H1 (cell line): ENCODE measurements around the gene GP9. TPM values are rescaled to one million over a fixed set of nuclear protein-coding genes. Genes with fewer than 3 reads are reported as not detected.

Source experiments
- CTCF ChIA-PET: fragments of 300-600 bp; sonication (Branson Sonifier 250); formaldehyde crosslinking; loops from one replicate; lab custom pipeline; 2021; ENCODE audit not compliant: partially characterized antibody; lab: Charles Lee
- POLR2A ChIA-PET: fragments of 300-600 bp; sonication (Branson Sonifier 250); formaldehyde crosslinking; loops from one replicate; lab custom pipeline; 2021; ENCODE audit warnings: inconsistent platforms; ENCODE audit not compliant: partially characterized antibody; lab: Charles Lee
- DNase-seq, 2 experiments: peaks; one replicate each; pipeline versions ENCODE4 v3.0.0 to v3.0.0-alpha.2; 2010 to 2022; ENCODE audit warnings: low spot score in 2 of 2, low read depth in 1 of 2, mixed read lengths in 1 of 2
- FAIRE-seq: peaks from 2 replicates; lab custom pipeline; 2011; peaks lifted over from hg19 to GRCh38; lab: Jason Lieb, UNC
- H2AFZ ChIP-seq: 2 replicates; pipeline ENCODE4 v1.8.1; 2012; ENCODE audit warnings: low read length, inconsistent platforms
- H2AK5ac ChIP-seq: 2 replicates; pipeline ENCODE4 v1.6.1; 2013; ENCODE audit warnings: low read depth, low read length
- H2BK120ac ChIP-seq: replicated peaks from 2 replicates; pipeline ENCODE3; 2013; ENCODE audit warnings: low read depth, low read length, inconsistent platforms
- H2BK12ac ChIP-seq: 2 replicates; pipeline ENCODE4 v1.6.1; 2013; ENCODE audit warnings: low read depth, low read length
- H2BK15ac ChIP-seq: 2 replicates; pipeline ENCODE4 v1.6.1; 2013; ENCODE audit warnings: low read length
- H2BK20ac ChIP-seq: 2 replicates; pipeline ENCODE4 v1.6.1; 2013; ENCODE audit warnings: low read length
- H2BK5ac ChIP-seq: 2 replicates; pipeline ENCODE4 v1.6.1; 2013; ENCODE audit warnings: low read depth, low read length
- H3K14ac ChIP-seq: 2 replicates; pipeline ENCODE4 v1.6.1; 2013; ENCODE audit warnings: inconsistent platforms; ENCODE audit not compliant: insufficient read length
- H3K18ac ChIP-seq: 2 replicates; pipeline ENCODE4 v1.6.1; 2013; ENCODE audit warnings: low read length; ENCODE audit errors: extremely low read depth
- H3K23ac ChIP-seq: 2 replicates; pipeline ENCODE4 v1.6.1; 2013; ENCODE audit warnings: inconsistent platforms; ENCODE audit not compliant: insufficient read length
- H3K23me2 ChIP-seq: 2 replicates; pipeline ENCODE4 v1.6.1; 2013; ENCODE audit warnings: low read depth, low read length
- H3K27ac ChIP-seq: 2 replicates; pipeline ENCODE4 v1.6.1; 2011; ENCODE audit warnings: low read depth, low read length, inconsistent platforms
- H3K27me3 ChIP-seq, 4 experiments: replicated peaks in 1 of 4; 1 replicate in 1 of 4; 2 replicates in 3 of 4; pipeline versions ENCODE4 v1.6.1 to v1.8.1; 2011 to 2013; ENCODE audit warnings: low read length in 3 of 4, mild to moderate bottlenecking in 3 of 4, inconsistent platforms in 2 of 4, mixed read lengths in 2 of 4, moderate library complexity in 1 of 4; ENCODE audit not compliant: control insufficient read depth in 3 of 4, insufficient read depth in 3 of 4; ENCODE audit errors: extremely low read depth in 1 of 4
- H3K36me3 ChIP-seq, 4 experiments: 2 replicates each; pipeline versions ENCODE4 v1.6.1 to v1.8.1; 2011 to 2013; ENCODE audit warnings: mild to moderate bottlenecking in 4 of 4, low read length in 3 of 4, moderate library complexity in 2 of 4, control low read depth in 1 of 4, inconsistent platforms in 1 of 4; ENCODE audit not compliant: insufficient read depth in 4 of 4, control insufficient read depth in 2 of 4
- H3K4ac ChIP-seq: replicated peaks from 2 replicates; pipeline ENCODE3; 2013; ENCODE audit warnings: low read length, low read depth, mixed read lengths, inconsistent platforms; ENCODE audit not compliant: insufficient read length
- H3K4me1 ChIP-seq, 4 experiments: replicated peaks in 1 of 4; 1 replicate in 1 of 4; 2 replicates in 3 of 4; pipeline versions ENCODE4 v1.6.1 to v1.8.1; 2011 to 2013; ENCODE audit warnings: low read length in 3 of 4, inconsistent platforms in 2 of 4, mixed read lengths in 1 of 4; ENCODE audit not compliant: insufficient read depth in 4 of 4, control insufficient read depth in 3 of 4
- H3K4me2 ChIP-seq, 2 experiments: 2 replicates each; pipeline versions ENCODE4 v1.6.1 to v1.8.1; 2011 to 2013; ENCODE audit warnings: low read depth in 2 of 2, low read length in 2 of 2, control low read depth in 1 of 2, inconsistent platforms in 1 of 2, mild to moderate bottlenecking in 1 of 2; ENCODE audit not compliant: insufficient read depth in 1 of 2
- H3K4me3 ChIP-seq, 4 experiments: fragments of 200-600, 300-600 bp in 1 of 4; sonication (generic), shearing (Covaris generic), sonication (Bioruptor Twin) in 1 of 4; 2 replicates each; pipeline versions ENCODE4 v1.5.1 to v1.8.1; 2011 to 2016; ENCODE audit warnings: low read length in 4 of 4, low read depth in 3 of 4, control low read depth in 2 of 4, inconsistent platforms in 2 of 4, mild to moderate bottlenecking in 2 of 4, mixed read lengths in 1 of 4, moderate library complexity in 1 of 4; ENCODE audit not compliant: insufficient read depth in 2 of 4; ENCODE audit errors: extremely low read depth in 1 of 4
- H3K56ac ChIP-seq: replicated peaks from 2 replicates; pipeline ENCODE3; 2013; ENCODE audit warnings: low read depth, mild to moderate bottlenecking, mixed read lengths, low read length, inconsistent platforms; ENCODE audit not compliant: insufficient read length
- H3K79me1 ChIP-seq: 2 replicates; pipeline ENCODE4 v1.6.1; 2013; ENCODE audit warnings: low read depth, low read length, control low read depth
- H3K79me2 ChIP-seq, 2 experiments: 2 replicates each; pipeline versions ENCODE4 v1.6.1 to v1.8.1; 2012 to 2013; ENCODE audit warnings: low read length in 2 of 2, mild to moderate bottlenecking in 2 of 2, inconsistent platforms in 1 of 2; ENCODE audit not compliant: insufficient read depth in 2 of 2, control insufficient read depth in 1 of 2
- H3K9ac ChIP-seq, 4 experiments: replicated peaks in 1 of 4; 1 replicate in 1 of 4; 2 replicates in 3 of 4; pipeline versions ENCODE4 v1.6.1 to v1.8.1; 2011 to 2013; ENCODE audit warnings: low read depth in 3 of 4, low read length in 3 of 4, control low read depth in 2 of 4, mild to moderate bottlenecking in 2 of 4, moderate library complexity in 2 of 4, inconsistent platforms in 1 of 4; ENCODE audit errors: extremely low read depth in 1 of 4
- H3K9me3 ChIP-seq, 2 experiments: 2 replicates each; pipeline versions ENCODE4 v1.6.1 to v1.8.1; 2012 to 2013; ENCODE audit warnings: mild to moderate bottlenecking in 2 of 2, moderate library complexity in 2 of 2, control low read depth in 1 of 2, inconsistent platforms in 1 of 2, low read depth in 1 of 2, low read length in 1 of 2, mixed read lengths in 1 of 2; ENCODE audit not compliant: insufficient read depth in 2 of 2
- H4K20me1 ChIP-seq, 2 experiments: replicated peaks in 1 of 2; 2 replicates each; pipeline versions ENCODE3 to v1.8.1; 2011 to 2013; ENCODE audit warnings: inconsistent platforms in 2 of 2, low read length in 2 of 2, mild to moderate bottlenecking in 1 of 2; ENCODE audit not compliant: insufficient read depth in 2 of 2, control insufficient read depth in 1 of 2
- H4K5ac ChIP-seq: 2 replicates; pipeline ENCODE4 v1.6.1; 2013; ENCODE audit warnings: low read length, low read depth, mixed read lengths, inconsistent platforms; ENCODE audit not compliant: insufficient read length
- H4K8ac ChIP-seq: 2 replicates; pipeline ENCODE4 v1.8.0; 2013; ENCODE audit warnings: mild to moderate bottlenecking, moderate library complexity, low read length, inconsistent platforms; ENCODE audit not compliant: insufficient read depth; ENCODE audit errors: extremely low read depth
- H4K91ac ChIP-seq: replicated peaks from 2 replicates; pipeline ENCODE3; 2013; ENCODE audit warnings: low read length, mixed read lengths, inconsistent platforms; ENCODE audit not compliant: insufficient read length
- CHD2 ChIP-seq: IDR thresholded peaks from 2 replicates; pipeline ENCODE4 v1.6.1; 2012; ENCODE audit warnings: low read length, improper control_type of control experiment
- CTCF ChIP-seq, 3 experiments: IDR thresholded peaks; 1 replicate in 2 of 3; 2 replicates in 1 of 3; pipeline versions ENCODE4 v1.5.1 to v1.6.1; 2011; ENCODE audit warnings: low read length in 3 of 3, mild to moderate bottlenecking in 3 of 3, inconsistent platforms in 2 of 3, low read depth in 1 of 3, moderate library complexity in 1 of 3; ENCODE audit not compliant: insufficient read depth in 1 of 3; ENCODE audit errors: control extremely low read depth in 1 of 3
- GABPA ChIP-seq: IDR thresholded peaks from 2 replicates; pipeline ENCODE4 v1.6.1; 2011; ENCODE audit warnings: mild to moderate bottlenecking, low read length, moderate library complexity, borderline replicate concordance; ENCODE audit not compliant: insufficient read depth
- GTF2F1 ChIP-seq: IDR thresholded peaks from 2 replicates; pipeline ENCODE4 v1.6.1; 2012; ENCODE audit warnings: low read depth, low read length, improper control_type of control experiment, borderline replicate concordance
- JUND ChIP-seq: IDR thresholded peaks from 2 replicates; pipeline ENCODE4 v1.6.1; 2011; ENCODE audit warnings: mild to moderate bottlenecking, improper control_type of control experiment, low read length
- PHF8 ChIP-seq: fragments of 200-600 bp; sonication (generic); conservative IDR thresholded peaks from 2 replicates; pipeline ENCODE4 v1.7.1; 2012; ENCODE audit warnings: low read depth, mild to moderate bottlenecking, inconsistent platforms, low read length, moderate library complexity
- RFX5 ChIP-seq: IDR thresholded peaks from 2 replicates; pipeline ENCODE4 v1.6.1; 2011; ENCODE audit warnings: low read depth, low read length, improper control_type of control experiment, borderline replicate concordance
- SAP30 ChIP-seq: fragments of 300-600 bp; sonication (generic); IDR thresholded peaks from 2 replicates; pipeline ENCODE4 v1.7.1; 2012; ENCODE audit warnings: low read length, moderate library complexity, mild to moderate bottlenecking, inconsistent platforms; ENCODE audit not compliant: insufficient read depth, insufficient replicate concordance
- SIN3A ChIP-seq, 2 experiments: IDR thresholded peaks in 1 of 2; conservative IDR thresholded peaks in 1 of 2; 2 replicates each; pipeline ENCODE4 v1.6.1; 2011 to 2012; ENCODE audit warnings: low read length in 2 of 2, improper control_type of control experiment in 1 of 2, low read depth in 1 of 2, mild to moderate bottlenecking in 1 of 2
- SIRT6 ChIP-seq: IDR thresholded peaks from one replicate; pipeline ENCODE4 v1.7.1; 2012; ENCODE audit warnings: low read length, inconsistent platforms
- SIX5 ChIP-seq: IDR thresholded peaks from 2 replicates; pipeline ENCODE4 v1.6.1; 2011; ENCODE audit warnings: mild to moderate bottlenecking, low read depth, low read length
- SP1 ChIP-seq: IDR thresholded peaks from 2 replicates; pipeline ENCODE4 v1.6.1; 2011; ENCODE audit warnings: low read depth, low read length
- WGBS, 2 experiments: shearing (Covaris generic) in 1 of 2; methylation state at CpG; one replicate each; pipeline versions ENCODE4 v1.1.6 to v1.1.7; 2013 to 2015; ENCODE audit warnings: low lambda C conversion rate in 2 of 2, mixed read lengths in 2 of 2, inconsistent platforms in 1 of 2, low coverage in 1 of 2, missing lambda C conversion rate in 1 of 2; ENCODE audit not compliant: insufficient replicate concordance in 2 of 2, insufficient coverage in 1 of 2, insufficient read length in 1 of 2; ENCODE audit errors: extremely low coverage in 1 of 2, missing lambda C conversion rate in 1 of 2; 5-methylcytosine and 5-hydroxymethylcytosine counted together
- polyA plus RNA-seq, 7 experiments: library from polyadenylated mRNA; depleted of rRNA in 3 of 7; stranded (reverse) in 5 of 7; unstranded in 2 of 7; fragments of >200 nt in 5 of 7; fragments of 200-250 nt in 2 of 7; gene quantifications; 1 replicate in 5 of 7; 2 replicates in 1 of 7; 4 replicates in 1 of 7; pipeline versions ENCODE4 v1.2.1 to v1.2.3, GENCODE V29; 2011 to 2013; ENCODE audit warnings: missing spikeins in 2 of 7, mixed read lengths in 2 of 7
- total RNA-seq: library from RNA; stranded (reverse); fragmentation: NEBNext Ultra II Directional; extraction: Animal tissue kit (Norgen Biotek cat#: 25700); gene quantifications from 2 replicates; pipeline ENCODE4 v1.2.1, GENCODE V29; 2021

GP9 gene
- total and polyA plus RNA-seq, 2 of the 8 experiments (the other 6 are each of a cell fraction or from before 2014, with no cell fraction given), result not detected

GRCh38 chr3:129081503-129081902 lies 20.9 kb downstream of the GP9 start:
- Histone ChIP-seq H3K4me2 (no peak overlapping the region), H3K27ac (no peak overlapping the region), H4K91ac (no peak overlapping the region), H3K9ac (no peak overlapping the region), H3K56ac (no peak overlapping the region), H3K4ac (no peak overlapping the region), H3K4me1 (no peaks in the 10 kb centered on the region), H2BK5ac (no peak overlapping the region), H3K79me2 (no peaks in the 10 kb centered on the region), H3K14ac (no peak overlapping the region), H3K23me2 (no peaks in the 10 kb centered on the region), H4K8ac (no peak overlapping the region; the same call in 1 of the 2 replicates), H3K9me3 (no peaks in the 10 kb centered on the region), H2BK15ac (no peak overlapping the region), H2AFZ (no peak overlapping the region), H3K23ac (no peak overlapping the region), H3K18ac (no peak overlapping the region), H4K20me1 (no peaks in the 10 kb centered on the region), H3K4me3 (no peak overlapping the region), H2AK5ac (no peak overlapping the region), H2BK20ac (no peak overlapping the region), H3K36me3 (no peaks in the 10 kb centered on the region), H4K5ac (no peak overlapping the region), H2BK120ac (no peak overlapping the region), H3K79me1 (no peaks in the 10 kb centered on the region), H2BK12ac (no peak overlapping the region), H3K27me3 (no peaks in the 10 kb centered on the region)
- ChIA-PET CTCF (interaction anchor here (1.2 to 2.1 kb wide), 2 partner anchors 14 to 111 kb away, joined by 3 to 11 read pairs; no protein-coding TSS in a partner anchor), POLR2A (no interaction called here)
- 94% methylated on average over 8 of the region's 8 CpGs; no CpG with 5 or more reads in 1 of the 2 experiments for WGBS, 2 experiments
- FAIRE-seq (no peak), DNase-seq (no peak)
- TF ChIP-seq SIN3A (conservative IDR thresholded peaks at IDR 0.05 in 1 of 2, IDR thresholded peaks at IDR 0.05 in 1 of 2; ENCODE audit: low read depth in 1 of 2, low read length in 2 of 2), result no peak
- no peak for TF ChIP-seq SIX5
- no peak for TF ChIP-seq SIRT6
- TF ChIP-seq SP1, result no peak
- no peak for TF ChIP-seq JUND
- no peak for TF ChIP-seq SAP30
- no peak for TF ChIP-seq GTF2F1
- no peak for TF ChIP-seq CHD2
- TF ChIP-seq CTCF (IDR thresholded peaks at IDR 0.05; ENCODE audit: control extremely low read depth in 1 of 3, insufficient read depth in 1 of 3, low read depth in 1 of 3, low read length in 3 of 3), result no peak
- no peak for TF ChIP-seq RFX5
- TF ChIP-seq GABPA, result no peak
- TF ChIP-seq PHF8, result no peak
